COR-L47 (cell line): ENCODE data around the gene TTC9B.
"Not testable (repeated sequence)": the region's sequence is repeated elsewhere in the genome, so short reads cannot be mapped to it uniquely, and the experiment has no call there.

Experiments
- DNase-seq: peaks from one replicate; lab custom pipeline; 2025; lab: John Stamatoyannopoulos, UW

Gene TTC9B

DNA sequence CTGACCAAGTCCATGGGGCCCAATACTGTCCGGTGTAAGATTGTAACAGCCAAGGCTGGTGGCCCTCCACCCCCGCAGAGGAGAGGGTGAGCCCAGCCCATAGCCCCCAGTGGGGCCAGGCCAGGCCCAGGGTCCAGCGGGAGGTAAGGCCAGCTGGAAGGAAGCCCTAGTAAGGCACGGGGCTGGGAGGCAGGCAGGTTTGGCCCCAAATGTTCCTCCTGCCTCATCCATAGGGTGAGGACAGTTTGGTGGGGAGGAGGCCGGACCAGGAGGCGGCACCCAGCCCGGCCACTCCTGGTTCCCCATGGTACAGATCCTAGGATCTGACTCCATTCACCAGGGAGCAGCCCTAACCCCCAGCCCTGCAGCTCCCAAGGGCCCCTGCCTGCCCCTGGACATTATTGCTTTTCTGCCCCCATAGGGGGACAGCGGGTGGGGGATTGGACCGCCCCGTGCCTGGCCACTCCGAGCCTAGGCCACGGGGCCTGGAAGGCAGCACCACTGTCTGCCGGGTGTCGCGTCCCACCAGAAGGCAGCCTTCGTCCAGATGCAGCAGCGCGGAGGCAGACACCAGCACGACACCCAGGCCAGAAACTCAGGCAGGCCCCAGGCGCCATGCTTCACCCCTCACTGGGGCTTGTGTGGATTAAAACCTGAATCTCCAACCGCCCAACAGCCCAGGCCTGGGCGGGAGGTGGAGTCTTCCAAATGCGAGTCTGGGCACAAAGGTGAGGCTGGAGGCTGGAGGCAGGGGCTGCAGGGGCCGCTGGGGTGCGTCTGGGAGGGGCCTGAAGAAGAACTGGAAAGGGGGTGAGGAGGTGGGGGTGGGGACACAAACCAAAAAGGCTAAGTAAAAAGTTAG, 15.0 kb upstream of the TTC9B start:
- no peak for DNase-seq

DNA sequence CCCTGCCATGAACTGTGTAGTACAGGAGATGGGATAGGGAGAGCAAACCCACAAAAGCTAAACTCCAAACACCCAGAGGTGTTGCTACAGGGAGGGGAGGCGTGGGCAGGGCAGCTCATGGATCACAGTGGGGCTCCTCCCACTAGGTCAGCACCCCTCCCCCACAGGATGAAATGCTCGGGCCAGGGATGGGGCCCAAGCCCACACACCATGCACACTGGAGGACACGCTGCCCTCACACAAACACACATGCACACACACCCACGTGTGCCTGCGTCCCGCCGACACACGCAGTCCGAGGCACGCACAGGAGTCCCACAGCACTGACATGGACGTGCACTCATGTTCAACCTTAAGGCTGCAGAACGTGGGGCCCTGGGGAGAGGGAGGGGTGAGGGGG, 14.3 kb upstream of the TTC9B start:
- no peak for DNase-seq

DNA sequence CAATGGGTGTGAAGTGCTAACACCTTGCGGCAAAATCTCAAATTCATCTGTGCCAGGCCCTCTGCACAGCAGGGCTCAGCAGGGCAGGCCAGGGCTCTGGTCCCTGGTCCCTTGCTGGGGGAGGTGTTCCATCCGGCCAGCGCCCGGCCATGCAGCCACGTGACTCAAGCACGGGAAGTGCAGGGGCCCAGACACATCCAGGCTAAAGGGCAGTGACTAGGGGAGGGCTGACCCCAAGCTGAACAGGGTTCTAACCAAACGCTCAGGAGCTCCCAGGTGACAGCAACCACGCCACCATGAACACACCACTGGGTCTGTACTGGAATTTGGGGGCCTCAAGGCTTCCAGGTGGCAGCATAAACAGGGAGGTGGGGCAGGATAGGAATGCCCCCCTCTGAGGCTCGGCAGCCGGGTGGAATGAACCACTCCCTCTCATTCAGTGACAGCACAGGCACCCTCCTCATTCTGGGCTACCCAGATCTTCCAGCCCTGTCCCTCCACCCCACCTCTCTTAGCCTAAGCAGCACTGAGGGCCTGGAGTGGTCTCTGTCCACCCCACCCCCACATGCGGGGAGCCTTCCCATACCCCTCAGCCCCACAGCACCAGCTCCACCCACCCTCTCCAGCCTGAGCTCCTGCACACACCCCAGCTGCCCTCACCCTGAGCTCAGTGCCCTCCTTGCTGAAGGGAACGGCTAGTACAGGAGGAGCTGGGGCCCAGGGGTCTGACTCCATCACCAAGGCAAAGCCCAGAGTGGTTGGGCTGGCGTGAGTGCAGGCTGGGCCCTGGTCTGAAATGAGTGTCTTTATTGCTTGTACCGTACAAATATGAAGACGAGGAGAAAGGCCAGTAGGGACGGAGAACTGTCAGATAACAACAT, 13.6 kb upstream of the TTC9B start:
- DNase-seq = no peak

DNA sequence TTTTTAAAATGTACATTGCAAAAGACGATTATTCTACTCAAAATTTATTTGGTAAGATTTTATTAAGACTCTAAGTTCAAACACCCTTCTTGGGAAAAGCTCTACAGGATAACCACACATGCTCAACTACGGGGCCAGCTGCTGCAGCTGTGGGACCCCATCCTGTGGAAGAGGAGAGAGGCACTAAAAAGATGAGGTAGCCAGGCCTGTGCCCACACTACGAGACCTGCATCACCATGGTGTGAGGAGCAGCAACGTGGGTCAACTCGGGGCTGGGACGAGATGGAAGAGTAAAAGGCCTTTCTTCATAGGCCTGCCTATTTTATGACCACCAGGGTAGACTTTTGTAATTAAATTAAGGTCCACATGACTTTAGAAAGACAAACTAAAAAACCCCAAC, 12.9 kb upstream of the TTC9B start:
- DNase-seq = no peak

DNA sequence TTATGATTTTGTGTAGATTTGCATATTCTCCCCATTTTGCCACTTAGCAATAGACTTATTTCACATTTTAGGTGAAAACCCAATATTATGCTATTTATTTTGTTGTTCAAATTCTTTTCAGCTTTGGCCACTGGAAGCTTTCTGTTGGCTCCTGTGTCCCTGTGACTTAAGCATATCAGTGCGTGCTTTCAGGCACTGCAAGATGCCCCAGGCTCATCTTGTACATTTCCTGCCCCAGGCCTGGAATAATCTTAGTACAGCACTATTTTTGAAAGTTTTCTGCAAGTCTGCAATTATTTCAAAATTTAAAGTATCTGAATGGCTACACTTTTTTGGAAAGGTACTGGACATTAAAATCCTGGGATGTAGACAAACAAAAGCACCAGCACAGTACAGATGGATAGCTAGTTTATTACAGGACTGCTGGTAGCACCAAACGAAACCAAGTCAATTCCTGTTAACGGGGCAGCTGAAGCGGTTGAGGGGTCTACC, 11.8 kb upstream of the TTC9B start:
- no peak for DNase-seq

DNA sequence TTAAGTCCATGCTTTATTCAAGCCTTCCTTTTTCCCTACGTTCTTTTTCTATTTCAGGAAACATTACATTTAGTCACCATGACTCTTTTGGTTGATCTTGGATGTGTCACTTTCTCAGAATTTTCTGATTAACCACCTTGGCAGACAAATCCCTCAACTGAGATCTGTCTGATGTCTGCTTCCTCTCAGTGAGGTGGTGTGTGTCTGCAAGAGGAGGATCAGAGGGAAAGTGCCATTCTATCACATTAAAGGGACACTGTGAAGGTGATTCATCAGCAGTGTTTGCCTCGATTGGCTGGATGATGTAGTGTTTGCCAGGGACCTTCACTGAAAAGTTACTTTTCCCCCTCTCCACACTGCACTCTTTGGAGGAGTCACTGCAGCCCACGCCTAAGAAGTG, 11.3 kb upstream of the TTC9B start:
- no peak for DNase-seq

GRCh38 chr19:40228863-40229262, 10.7 kb upstream of the TTC9B start:
- no peak for DNase-seq

- DNase-seq = no peak
Measured at GRCh38 chr19:40228346-40228745, 10.2 kb upstream of the TTC9B start.

GRCh38 chr19:40225440-40226305, 7.5 kb upstream of the TTC9B start:
- no peak for DNase-seq

- DNase-seq = no peak
Measured at GRCh38 chr19:40224342-40225150, 6.4 kb upstream of the TTC9B start.

DNA sequence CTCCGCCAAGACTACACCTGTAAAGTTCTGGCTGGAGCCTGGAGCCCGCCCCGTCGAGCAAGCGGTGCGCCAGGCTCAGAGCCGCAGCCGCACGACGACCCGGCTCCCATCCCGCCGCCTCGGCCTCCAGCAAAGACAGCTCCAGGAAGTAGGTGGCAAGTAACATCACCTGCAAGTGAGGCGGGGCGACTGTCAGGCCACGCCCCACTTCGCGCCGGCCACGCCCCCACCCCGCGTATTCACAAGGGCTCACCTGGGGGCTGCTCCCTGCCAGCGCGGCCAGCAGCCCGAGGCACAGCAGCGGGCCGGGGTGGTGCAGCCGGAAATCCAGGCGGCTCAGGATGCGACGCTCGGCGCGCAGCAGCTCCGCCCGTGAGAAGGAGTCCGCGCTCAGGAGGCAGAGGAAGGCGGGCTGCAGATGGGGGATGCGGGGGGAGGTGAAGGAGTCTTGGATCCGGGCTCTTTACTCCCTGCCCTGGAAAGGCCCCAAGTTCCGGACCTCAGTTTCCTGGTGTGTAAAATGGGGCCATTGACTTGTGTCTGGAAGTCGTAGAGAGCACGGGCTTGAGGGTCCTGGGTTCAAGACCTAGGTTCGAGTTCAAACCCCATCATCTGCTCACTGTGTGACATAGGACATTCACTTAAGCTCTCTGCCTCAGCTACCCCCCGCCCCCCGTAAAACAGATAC, 5.1 kb upstream of the TTC9B start:
- no peak for DNase-seq

- DNase-seq = peak; percentile 70
Measured at GRCh38 chr19:40221858-40222619, 3.9 kb upstream of the TTC9B start.

- no peak for DNase-seq
Measured at GRCh38 chr19:40220674-40221073, 2.5 kb upstream of the TTC9B start.

DNA sequence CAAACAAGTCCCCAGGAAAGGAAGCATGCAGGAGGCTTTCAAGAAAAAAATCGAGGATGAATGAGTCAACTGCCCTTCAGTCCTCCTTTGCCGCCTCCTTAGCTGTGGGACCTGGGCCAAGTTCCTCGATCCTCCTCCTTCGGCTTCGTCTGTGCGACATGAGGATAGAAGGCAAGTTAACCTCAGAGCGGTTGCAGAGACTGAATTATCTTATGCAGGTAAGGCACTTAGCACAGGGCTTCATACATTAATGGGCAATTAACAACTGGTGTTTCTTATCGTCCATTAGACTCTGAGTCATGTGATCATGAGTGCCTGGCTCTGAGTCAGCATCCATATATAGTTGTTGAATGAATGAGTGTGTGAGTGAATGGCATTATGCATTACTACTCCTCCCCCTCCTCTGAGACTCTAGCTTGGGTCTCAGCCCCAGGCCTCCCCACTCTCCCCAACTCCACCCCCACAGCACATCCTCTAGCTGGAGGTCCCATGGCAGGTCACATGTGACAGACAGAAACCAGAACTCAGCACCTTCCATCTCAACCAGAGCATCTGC, 1.6 kb upstream of the TTC9B start:
- no peak for DNase-seq

DNA sequence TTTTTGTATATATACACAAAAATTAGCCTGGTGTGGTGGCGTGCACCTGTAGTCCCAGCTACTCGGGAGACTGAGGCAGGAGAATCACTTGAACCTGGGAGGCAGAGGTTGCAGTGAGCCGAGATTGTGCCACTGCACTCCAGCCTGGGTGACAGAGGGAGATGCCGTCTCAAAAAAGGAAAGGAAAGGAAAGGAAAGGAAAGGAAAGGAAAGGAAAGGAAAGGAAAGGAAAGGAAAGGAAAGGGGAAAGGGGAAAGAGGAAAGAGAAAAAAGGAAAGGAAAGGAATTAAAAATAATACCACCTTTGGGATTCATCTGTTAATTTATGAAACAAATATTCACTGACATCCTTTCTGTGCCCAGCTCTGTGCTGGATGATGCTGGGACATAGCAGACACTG, 845 bp upstream of the TTC9B start:
- DNase-seq = not testable (repeated sequence)

GRCh38 chr19:40217027-40217810, 965 bp downstream of the TTC9B start:
- peak; percentile 79 for DNase-seq

GRCh38 chr19:40216777-40217026, 1.5 kb downstream of the TTC9B start:
- no peak for DNase-seq

- no peak for DNase-seq
Measured at GRCh38 chr19:40216013-40216776, 2.0 kb downstream of the TTC9B start.
